Gastroesophageal sphincter (tissue), 4 donors: ENCODE data around the gene RAB21. TPM values are rescaled to one million over a fixed set of nuclear protein-coding genes. Genes with fewer than 3 reads are reported as not detected.

Experiments
- ATAC-seq: fragments of 150-250 bp; one replicate; pipeline ENCODE4 v1.9.1; 2016; ENCODE audit warnings: mild to moderate bottlenecking, moderate library complexity
- H3K27ac ChIP-seq, 4 donors: fragments of 200-600 bp; sonication (generic) in 3 of 4; 1 replicate in 3 of 4; 2 replicates in 1 of 4; pipeline ENCODE4 v1.5.1; 2016 to 2019
- H3K27me3 ChIP-seq: fragments of 200-600 bp; sonication (generic); one replicate; pipeline ENCODE4 v1.5.1; 2019
- H3K36me3 ChIP-seq, 2 donors: fragments of 200-600 bp; sonication (generic); one replicate each; pipeline ENCODE4 v1.5.1; 2019; ENCODE audit warnings: control low read depth in 1 of 2
- H3K4me1 ChIP-seq, 3 donors: fragments of 200-600 bp; sonication (generic); 1 replicate in 2 of 3; 2 replicates in 1 of 3; pipeline ENCODE4 v1.5.1; 2016 to 2019; ENCODE audit warnings: control low read depth in 2 of 3
- H3K4me3 ChIP-seq, 2 donors: fragments of 200-600 bp; sonication (generic); one replicate each; pipeline ENCODE4 v1.5.1; 2019; ENCODE audit warnings: mild to moderate bottlenecking in 1 of 2, moderate library complexity in 1 of 2
- H3K9me3 ChIP-seq, 3 donors: fragments of 200-600 bp; sonication (generic); one replicate each; pipeline ENCODE4 v1.5.1; 2017 to 2019; ENCODE audit warnings: control low read depth in 2 of 3
- CTCF ChIP-seq, 4 experiments: fragments of 200-600 bp in 2 of 4; fragments of 450-650 bp in 2 of 4; sonication (generic) in 1 of 4; IDR thresholded peaks; one replicate each; pipeline ENCODE4 v1.5.1; 2017 to 2019; ENCODE audit warnings: antibody characterized with exemption in 4 of 4, mild to moderate bottlenecking in 2 of 4, moderate library complexity in 2 of 4
- EP300 ChIP-seq: sonication (generic); formaldehyde crosslinking; IDR thresholded peaks from one replicate; pipeline ENCODE4 v1.6.1; 2017; ENCODE audit warnings: antibody characterized with exemption, mild to moderate bottlenecking
- POLR2A ChIP-seq, 2 donors: fragments of 450-650 bp; IDR thresholded peaks; one replicate each; pipeline ENCODE4 v1.6.1; 2017; ENCODE audit warnings: antibody characterized with exemption in 2 of 2, mild to moderate bottlenecking in 2 of 2, moderate library complexity in 1 of 2
- POLR2AphosphoS5 ChIP-seq: sonication (generic); formaldehyde crosslinking; IDR thresholded peaks from one replicate; pipeline ENCODE4 v1.6.1; 2017; ENCODE audit warnings: antibody characterized with exemption
- WGBS, 2 donors: methylation state at CpG; one replicate each; pipeline ENCODE4 v1.1.5; 2018; ENCODE audit warnings: low coverage in 1 of 2; 5-methylcytosine and 5-hydroxymethylcytosine counted together
- total RNA-seq, 4 donors: library from RNA; depleted of rRNA; stranded (reverse); fragments of >200 nt; gene quantifications; one replicate each; pipeline ENCODE4 v1.1.0, GENCODE V29; 2016

RAB21 gene
- total RNA-seq, 4 donors from 2014 or later: 31.9 to 85.1 (median 45.8) TPM

GRCh38 chr12:71792599-71792998, 37.9 kb downstream of the RAB21 start:
- Histone ChIP-seq H3K4me3 (no peak overlapping the region), H3K36me3 (peaks cover 0 to 13% of the 10 kb centered on the region in 2 donors), H3K27me3 (no peaks in the 10 kb centered on the region), H3K4me1 (no peaks in the 10 kb centered on the region), H3K9me3 (no peaks in the 10 kb centered on the region), H3K27ac (no peak overlapping the region)
- WGBS, 2 donors: 88 to 93% methylated on average over 1 of the region's 1 CpG
- ATAC-seq: no peak
- TF ChIP-seq CTCF (IDR thresholded peaks at IDR 0.05): no peak
- no peak for TF ChIP-seq EP300
- no peak for TF ChIP-seq POLR2A (IDR thresholded peaks at IDR 0.05)
- TF ChIP-seq POLR2AphosphoS5: no peak

DNA sequence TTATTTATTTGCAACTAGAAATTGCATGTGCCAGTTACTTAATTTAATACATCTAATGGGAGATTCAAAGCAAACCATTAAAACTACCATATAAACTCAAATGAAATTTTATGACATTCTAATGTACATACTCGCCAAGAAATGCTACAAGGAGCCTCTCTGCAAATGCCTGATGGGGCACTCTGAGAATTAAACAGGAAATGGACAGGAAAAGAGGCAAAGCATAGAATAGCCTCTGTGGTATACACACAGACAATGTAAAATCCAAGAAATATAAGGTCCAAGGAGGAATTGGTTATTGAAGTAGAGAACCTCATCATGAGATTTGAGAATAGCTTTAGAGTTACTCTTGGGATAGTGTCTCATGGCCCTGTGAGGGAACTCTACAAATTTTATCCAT, 41.2 kb downstream of the RAB21 start:
- H3K9me3 ChIP-seq: no peaks in the 10 kb centered on the region
- H3K36me3 ChIP-seq: peaks cover 0 to 2% of the 10 kb centered on the region in 2 donors
- WGBS, 2 donors: 67% methylated on average over 1 of the region's 1 CpG; no CpG with 5 or more reads in 1 of the 2 donors
- TF ChIP-seq POLR2A (IDR thresholded peaks at IDR 0.05) (no peak), POLR2AphosphoS5 (no peak), CTCF (IDR thresholded peaks at IDR 0.05) (no peak), EP300 (no peak)
- no peaks in the 10 kb centered on the region for H3K27me3 ChIP-seq
- no peak overlapping the region for H3K4me3 ChIP-seq
- H3K4me1 ChIP-seq: no peaks in the 10 kb centered on the region
- H3K27ac ChIP-seq: no peak overlapping the region
- no peak for ATAC-seq

- WGBS, 2 donors: 67 to 88% methylated on average over 1 of the region's 1 CpG
Observed at GRCh38 chr12:71797531-71797930, 42.9 kb downstream of the RAB21 start.

DNA sequence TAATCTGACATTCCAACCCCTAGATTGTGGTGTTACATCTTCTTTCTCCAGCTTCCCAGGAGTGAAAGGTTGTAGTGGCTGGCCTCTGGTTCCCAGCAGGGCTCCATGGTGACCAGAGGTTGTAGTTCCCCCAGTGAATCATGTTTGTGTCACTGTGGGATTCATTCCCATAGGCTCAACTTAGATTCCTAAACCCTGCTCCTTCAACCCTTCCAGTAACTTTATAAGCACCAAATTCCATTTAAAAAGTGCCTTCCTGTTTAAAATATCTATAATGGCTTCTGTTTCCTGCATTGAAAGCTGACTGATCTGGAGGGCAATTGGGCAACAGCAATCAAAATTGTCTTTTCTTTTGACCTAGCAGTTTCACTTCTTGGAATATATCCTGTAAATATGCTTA, 44.4 kb downstream of the RAB21 start:
- H3K9me3 ChIP-seq: no peaks in the 10 kb centered on the region
- TF ChIP-seq POLR2A (IDR thresholded peaks at IDR 0.05) (no peak), CTCF (IDR thresholded peaks at IDR 0.05) (no peak), EP300 (no peak), POLR2AphosphoS5 (no peak)
- no peak for ATAC-seq
- no peaks in the 10 kb centered on the region for H3K4me1 ChIP-seq
- no peaks in the 10 kb centered on the region for H3K27me3 ChIP-seq
- H3K4me3 ChIP-seq: no peak overlapping the region
- H3K27ac ChIP-seq: no peak overlapping the region
- H3K36me3 ChIP-seq: no peaks in the 10 kb centered on the region

More at GRCh38 chr12:71797531-71797930, 42.9 kb downstream of the RAB21 start:
- H3K9me3 ChIP-seq: no peaks in the 10 kb centered on the region
- no peak overlapping the region for H3K4me3 ChIP-seq
- no peak for ATAC-seq
- H3K27me3 ChIP-seq: no peaks in the 10 kb centered on the region
- no peaks in the 10 kb centered on the region for H3K4me1 ChIP-seq
- no peaks in the 10 kb centered on the region for H3K36me3 ChIP-seq
- H3K27ac ChIP-seq: no peak overlapping the region
- TF ChIP-seq POLR2A (IDR thresholded peaks at IDR 0.05) (no peak), POLR2AphosphoS5 (no peak), CTCF (IDR thresholded peaks at IDR 0.05) (no peak), EP300 (no peak)

GRCh38 chr12:71800177-71800576, 45.5 kb downstream of the RAB21 start:
- Histone ChIP-seq H3K4me3 (no peak overlapping the region), H3K4me1 (no peaks in the 10 kb centered on the region), H3K9me3 (no peaks in the 10 kb centered on the region), H3K27ac (no peak overlapping the region), H3K36me3 (no peaks in the 10 kb centered on the region), H3K27me3 (no peaks in the 10 kb centered on the region)
- TF ChIP-seq CTCF (IDR thresholded peaks at IDR 0.05) (no peak), POLR2AphosphoS5 (no peak), POLR2A (IDR thresholded peaks at IDR 0.05) (no peak), EP300 (no peak)
- ATAC-seq: no peak
- 81 to 89% methylated on average over 3 of the region's 3 CpGs for WGBS, 2 donors
